GM18907 (cell line): ENCODE data around the gene RALB.
A peak's percentile ranks its signal among the peaks of the same experiment; 100 is the strongest.
"Not testable (repeated sequence)": the region's sequence is repeated elsewhere in the genome, so short reads cannot be mapped to it uniquely, and the experiment has no call there.

Source experiments
- ATAC-seq: cut with Tn5 transposase; IDR thresholded peaks from one replicate; pipeline ENCODE4 v1.9.1; 2021; ENCODE audit warnings: mild to moderate bottlenecking, moderate library complexity; ENCODE audit not compliant: unreplicated experiment

RALB gene

GRCh38 chr2:120241684-120242083 lies 11.0 kb upstream of the RALB start:
- ATAC-seq: no peak

GRCh38 chr2:120243211-120243610 lies 9.4 kb upstream of the RALB start:
- ATAC-seq: no peak

- ATAC-seq: no peak
Observed at GRCh38 chr2:120243875-120244553, 8.6 kb upstream of the RALB start.

- no peak for ATAC-seq
Observed at GRCh38 chr2:120244656-120245519, 7.8 kb upstream of the RALB start.

GRCh38 chr2:120245520-120246332 lies 6.9 kb upstream of the RALB start:
- no peak for ATAC-seq

GRCh38 chr2:120246546-120247300 lies 5.9 kb upstream of the RALB start:
- ATAC-seq: no peak

- ATAC-seq: no peak
Observed at GRCh38 chr2:120247851-120248250, 4.8 kb upstream of the RALB start.

GRCh38 chr2:120250640-120251039 lies 2.0 kb upstream of the RALB start:
- no peak for ATAC-seq

- no peak for ATAC-seq
Observed at GRCh38 chr2:120251078-120251477, 1.6 kb upstream of the RALB start.

GRCh38 chr2:120251880-120252224 lies 800 bp upstream of the RALB start:
- ATAC-seq: no peak

- peak; percentile 37 for ATAC-seq
Observed at GRCh38 chr2:120253021-120253882, 600 bp downstream of the RALB start.

- no peak for ATAC-seq
Observed at GRCh38 chr2:120254178-120254577, 1.5 kb downstream of the RALB start.

- no peak for ATAC-seq
Observed at GRCh38 chr2:120255071-120255470, 2.4 kb downstream of the RALB start.

- ATAC-seq: no peak
Observed at GRCh38 chr2:120255986-120256650, 3.5 kb downstream of the RALB start.

- no peak for ATAC-seq
Observed at GRCh38 chr2:120256651-120257000, 4.0 kb downstream of the RALB start.

- no peak for ATAC-seq
Observed at GRCh38 chr2:120257522-120257921, 4.9 kb downstream of the RALB start.

- ATAC-seq: no peak
Observed at GRCh38 chr2:120258196-120258595, 5.5 kb downstream of the RALB start.

- not testable (repeated sequence) for ATAC-seq
Observed at GRCh38 chr2:120259939-120260338, 7.3 kb downstream of the RALB start.

- ATAC-seq: no peak
Observed at GRCh38 chr2:120260736-120261135, 8.1 kb downstream of the RALB start.
